Heart left ventricle (tissue), 13 donors: ENCODE data around the gene DCTN4.

Experiments used
- CTCF ChIP-seq, 12 donors: fragments of 200-600 bp; sonication (generic) in 4 of 12; IDR thresholded peaks; one replicate each; pipeline versions ENCODE4 v1.5.0 to v1.8.0; 2018 to 2022; ENCODE audit warnings: antibody characterized with exemption in 12 of 12, mild to moderate bottlenecking in 5 of 12
- POLR2A ChIP-seq, 2 donors: fragments of 450-650 bp; IDR thresholded peaks; one replicate each; pipeline ENCODE4 v1.6.1; 2017; ENCODE audit warnings: antibody characterized with exemption in 2 of 2, mild to moderate bottlenecking in 2 of 2, moderate library complexity in 2 of 2
- donor health status: ischemic (EF 13 %, LVEDD 7.1; RV severe dilation, severe dysfunction).
- donor health status: DM: no; HTN: yes; CAD: no.
- donor health status: DM: no; HTN: no; CAD: no.
- donor health status: ischemic (EF 25% LVEDD 6.9; RV normal size, moderate dysfunction).
- donor health status: ischemic (EF 25% LVEDD 5.7; RV mildly dilated, moderate dysfunction).
- donor health status: ischemic (EF 35%, LVEDD 5.7; RV mildly dilated, moderate dysfunction).
- donor health status: nonischemic (EF 11% LVEDD 7.7; RV severe dilation, severe dysfunction).
- donor health status: DM: yes; HTN: yes; CAD: no.
- donor health status: PGD.
- donor health status: ischemic (EF 29% LVEDD 5.4; RV normal size, mild dysfunction).
- donor health status: nonischemic (EF 23%, LVEDD 6.1; RV moderate dilation, normal function).

- no peak for TF ChIP-seq POLR2A (IDR thresholded peaks at IDR 0.05)
- TF ChIP-seq CTCF (IDR thresholded peaks at IDR 0.05), result no peak
Observed at GRCh38 chr5:150660108-150660831, 98.5 kb downstream of the DCTN4 start.
